ENCODE results near the gene FAXDC2. TPM values are rescaled to one million over a fixed set of nuclear protein-coding genes. Genes with fewer than 3 reads are reported as not detected.

FAXDC2 gene
- 28.2 TPM for total RNA-seq
- 47.8 TPM for polyA plus RNA-seq

- DNase-seq (ENCODE audit: extremely low spot score) = peak; percentile 90
- peak within 1 kb of the TSS; percentile 67 for H3K4me3 ChIP-seq (ENCODE audit: low read depth, low read length)
- 4% methylated on average over 11 of the region's 11 CpGs for WGBS
- H3K36me3 ChIP-seq (ENCODE audit: insufficient read depth) = no peaks in the 10 kb centered on the region
- H3K27ac ChIP-seq (ENCODE audit: low read depth) = peak within 1 kb of the TSS; percentile 80
- H3K4me1 ChIP-seq (ENCODE audit: insufficient read depth) = no peaks in the 10 kb centered on the region
Observed at GRCh38 chr5:154850255-154851062, at the start of gene FAXDC2. FAXDC2 (minus strand) TSS chr5:154850603; CDS start chr5:154838178, 12,425 bp downstream.

- H3K4me1 ChIP-seq (ENCODE audit: insufficient read depth) = no peaks in the 10 kb centered on the region
- no peak overlapping the region for H3K27ac ChIP-seq (ENCODE audit: low read depth)
- peaks cover 9% of the 10 kb centered on the region for H3K36me3 ChIP-seq (ENCODE audit: insufficient read depth)
- no peak overlapping the region for H3K4me3 ChIP-seq (ENCODE audit: low read depth, low read length)
- DNase-seq (ENCODE audit: extremely low spot score) = no peak
- WGBS = 90% methylated on average over 1 of the region's 1 CpG
Observed at GRCh38 chr5:154900066-154900465, 49.7 kb upstream of the FAXDC2 start.

- Histone ChIP-seq H3K4me1 (ENCODE audit: insufficient read depth) (no peaks in the 10 kb centered on the region), H3K36me3 (ENCODE audit: insufficient read depth) (peaks cover 9% of the 10 kb centered on the region), H3K27ac (ENCODE audit: low read depth) (no peak overlapping the region), H3K4me3 (ENCODE audit: low read depth, low read length) (no peak overlapping the region)
- 91% methylated on average over 9 of the region's 9 CpGs for whole genome bisulfite sequencing
- no peak for DNase-seq (ENCODE audit: extremely low spot score)
Observed at GRCh38 chr5:154899151-154899816, 48.9 kb upstream of the FAXDC2 start.

- Histone ChIP-seq H3K4me3 (ENCODE audit: low read depth, low read length) (no peak overlapping the region), H3K27ac (ENCODE audit: low read depth) (no peak overlapping the region), H3K36me3 (ENCODE audit: insufficient read depth) (peaks cover 9% of the 10 kb centered on the region), H3K4me1 (ENCODE audit: insufficient read depth) (no peaks in the 10 kb centered on the region)
- 76% methylated on average over 4 of the region's 4 CpGs for WGBS
- no peak for DNase-seq (ENCODE audit: extremely low spot score)
Observed at GRCh38 chr5:154898210-154898609, 47.8 kb upstream of the FAXDC2 start.

GRCh38 chr5:154896562-154897165, 46.3 kb upstream of the FAXDC2 start:
- Histone ChIP-seq H3K4me1 (ENCODE audit: insufficient read depth) (no peaks in the 10 kb centered on the region), H3K27ac (ENCODE audit: low read depth) (no peak overlapping the region), H3K4me3 (ENCODE audit: low read depth, low read length) (no peak overlapping the region), H3K36me3 (ENCODE audit: insufficient read depth) (peaks cover 6% of the 10 kb centered on the region)
- no peak for DNase-seq (ENCODE audit: extremely low spot score)

GRCh38 chr5:154895606-154896561, 45.5 kb upstream of the FAXDC2 start:
- no peak for DNase-seq (ENCODE audit: extremely low spot score)
- peaks cover 3% of the 10 kb centered on the region for H3K36me3 ChIP-seq (ENCODE audit: insufficient read depth)
- 88% methylated on average over 14 of the region's 14 CpGs for WGBS
- H3K4me3 ChIP-seq (ENCODE audit: low read depth, low read length) = no peak overlapping the region
- no peak overlapping the region for H3K27ac ChIP-seq (ENCODE audit: low read depth)
- no peaks in the 10 kb centered on the region for H3K4me1 ChIP-seq (ENCODE audit: insufficient read depth)

GRCh38 chr5:154893381-154893780, 43.0 kb upstream of the FAXDC2 start:
- peaks cover 6% of the 10 kb centered on the region for H3K36me3 ChIP-seq (ENCODE audit: insufficient read depth)
- no peaks in the 10 kb centered on the region for H3K4me1 ChIP-seq (ENCODE audit: insufficient read depth)
- H3K27ac ChIP-seq (ENCODE audit: low read depth) = no peak overlapping the region
- WGBS = 86% methylated on average over 5 of the region's 5 CpGs
- no peak for DNase-seq (ENCODE audit: extremely low spot score)
- no peak overlapping the region for H3K4me3 ChIP-seq (ENCODE audit: low read depth, low read length)

- DNase-seq (ENCODE audit: extremely low spot score) = no peak
- H3K36me3 ChIP-seq (ENCODE audit: insufficient read depth) = peaks cover 4% of the 10 kb centered on the region
- WGBS = 87% methylated on average over 13 of the region's 13 CpGs
- H3K4me1 ChIP-seq (ENCODE audit: insufficient read depth) = no peaks in the 10 kb centered on the region
- H3K4me3 ChIP-seq (ENCODE audit: low read depth, low read length) = no peak overlapping the region
- no peak overlapping the region for H3K27ac ChIP-seq (ENCODE audit: low read depth)
Observed at GRCh38 chr5:154892369-154892771, 42.0 kb upstream of the FAXDC2 start.

GRCh38 chr5:154885439-154885838, 35.0 kb upstream of the FAXDC2 start:
- no peak overlapping the region for H3K4me3 ChIP-seq (ENCODE audit: low read depth, low read length)
- H3K36me3 ChIP-seq (ENCODE audit: insufficient read depth) = peaks cover 3% of the 10 kb centered on the region
- WGBS = 93% methylated on average over 2 of the region's 2 CpGs
- H3K4me1 ChIP-seq (ENCODE audit: insufficient read depth) = no peaks in the 10 kb centered on the region
- DNase-seq (ENCODE audit: extremely low spot score) = no peak
- H3K27ac ChIP-seq (ENCODE audit: low read depth) = no peak overlapping the region

GRCh38 chr5:154884424-154884823, 34.0 kb upstream of the FAXDC2 start:
- no peaks in the 10 kb centered on the region for H3K4me1 ChIP-seq (ENCODE audit: insufficient read depth)
- 93% methylated on average over 8 of the region's 8 CpGs for WGBS
- H3K36me3 ChIP-seq (ENCODE audit: insufficient read depth) = peaks cover 3% of the 10 kb centered on the region
- no peak for DNase-seq (ENCODE audit: extremely low spot score)
- no peak overlapping the region for H3K4me3 ChIP-seq (ENCODE audit: low read depth, low read length)
- H3K27ac ChIP-seq (ENCODE audit: low read depth) = no peak overlapping the region

- H3K36me3 ChIP-seq (ENCODE audit: insufficient read depth) = no peaks in the 10 kb centered on the region
- no peaks in the 10 kb centered on the region for H3K4me1 ChIP-seq (ENCODE audit: insufficient read depth)
- no peak overlapping the region for H3K27ac ChIP-seq (ENCODE audit: low read depth)
- H3K4me3 ChIP-seq (ENCODE audit: low read depth, low read length) = no peak overlapping the region
- WGBS = 66% methylated on average over 4 of the region's 4 CpGs
- DNase-seq (ENCODE audit: extremely low spot score) = no peak
Observed at GRCh38 chr5:154881986-154882385, 31.6 kb upstream of the FAXDC2 start.

- H3K4me3 ChIP-seq (ENCODE audit: low read depth, low read length) = no peak overlapping the region
- no peak overlapping the region for H3K27ac ChIP-seq (ENCODE audit: low read depth)
- DNase-seq (ENCODE audit: extremely low spot score) = no peak
- H3K4me1 ChIP-seq (ENCODE audit: insufficient read depth) = no peaks in the 10 kb centered on the region
- peaks cover 6% of the 10 kb centered on the region for H3K36me3 ChIP-seq (ENCODE audit: insufficient read depth)
- WGBS = 97% methylated on average over 14 of the region's 14 CpGs
Observed at GRCh38 chr5:154878642-154879335, 28.4 kb upstream of the FAXDC2 start.
